GM19025 (cell line): ENCODE data around the gene PHPT1.
"Not testable (repeated sequence)": the region's sequence is repeated elsewhere in the genome, so short reads cannot be mapped to it uniquely, and the experiment has no call there.

Experiments
- ATAC-seq: cut with Tn5 transposase; IDR thresholded peaks from one replicate; pipeline ENCODE4 v1.9.1; 2021; ENCODE audit warnings: mild to moderate bottlenecking, low read depth, moderate library complexity; ENCODE audit not compliant: unreplicated experiment

PHPT1 gene

GRCh38 chr9:136857581-136858412 lies 8.6 kb downstream of the PHPT1 start:
- no peak for ATAC-seq

GRCh38 chr9:136858452-136858843 lies 9.2 kb downstream of the PHPT1 start:
- ATAC-seq: no peak

DNA sequence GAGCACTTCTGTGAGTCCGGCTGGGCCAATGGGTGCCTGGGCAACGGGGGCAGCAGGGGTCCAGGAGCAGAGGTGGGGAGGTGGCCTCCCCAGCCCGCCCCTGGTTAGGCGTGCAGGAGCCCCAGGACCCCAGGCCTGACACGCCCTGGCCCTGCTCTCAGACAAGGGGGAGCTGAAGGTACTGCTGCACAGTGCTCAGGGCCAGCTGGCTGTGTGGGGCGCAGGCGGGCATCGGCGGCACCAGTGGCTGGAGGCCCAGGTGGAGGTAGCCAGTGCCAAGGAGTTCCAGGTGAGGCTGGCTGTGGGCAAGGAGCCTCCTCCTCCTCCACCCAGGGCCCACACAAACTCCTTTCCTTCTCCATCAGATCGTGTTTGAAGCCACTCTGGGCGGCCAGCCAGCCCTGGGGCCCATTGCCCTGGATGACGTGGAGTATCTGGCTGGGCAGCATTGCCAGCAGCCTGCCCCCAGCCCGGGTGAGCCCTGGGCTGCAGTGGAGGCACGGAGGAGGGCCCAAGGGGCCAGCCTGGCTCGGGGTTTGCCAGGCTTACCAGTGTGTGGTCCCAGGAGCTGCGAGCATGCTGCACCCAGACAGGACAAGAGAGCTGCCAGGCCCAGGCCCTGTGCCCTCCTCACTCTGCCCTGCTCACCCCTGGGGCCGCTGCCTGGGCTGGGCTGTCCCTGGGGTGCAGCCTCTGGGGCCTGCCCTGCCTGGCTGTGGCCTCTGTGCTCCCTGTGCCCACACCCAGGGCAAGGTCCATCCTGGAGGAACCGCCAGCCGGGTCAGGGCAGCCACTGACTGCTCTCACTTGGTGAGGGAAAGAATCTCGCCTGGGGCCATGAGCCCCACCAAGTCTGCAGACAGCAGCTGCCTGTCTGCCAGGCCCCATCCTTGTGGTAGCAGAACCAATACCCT lies 9.9 kb downstream of the PHPT1 start:
- ATAC-seq: no peak

GRCh38 chr9:136860529-136860928 lies 11.3 kb downstream of the PHPT1 start:
- no peak for ATAC-seq

DNA sequence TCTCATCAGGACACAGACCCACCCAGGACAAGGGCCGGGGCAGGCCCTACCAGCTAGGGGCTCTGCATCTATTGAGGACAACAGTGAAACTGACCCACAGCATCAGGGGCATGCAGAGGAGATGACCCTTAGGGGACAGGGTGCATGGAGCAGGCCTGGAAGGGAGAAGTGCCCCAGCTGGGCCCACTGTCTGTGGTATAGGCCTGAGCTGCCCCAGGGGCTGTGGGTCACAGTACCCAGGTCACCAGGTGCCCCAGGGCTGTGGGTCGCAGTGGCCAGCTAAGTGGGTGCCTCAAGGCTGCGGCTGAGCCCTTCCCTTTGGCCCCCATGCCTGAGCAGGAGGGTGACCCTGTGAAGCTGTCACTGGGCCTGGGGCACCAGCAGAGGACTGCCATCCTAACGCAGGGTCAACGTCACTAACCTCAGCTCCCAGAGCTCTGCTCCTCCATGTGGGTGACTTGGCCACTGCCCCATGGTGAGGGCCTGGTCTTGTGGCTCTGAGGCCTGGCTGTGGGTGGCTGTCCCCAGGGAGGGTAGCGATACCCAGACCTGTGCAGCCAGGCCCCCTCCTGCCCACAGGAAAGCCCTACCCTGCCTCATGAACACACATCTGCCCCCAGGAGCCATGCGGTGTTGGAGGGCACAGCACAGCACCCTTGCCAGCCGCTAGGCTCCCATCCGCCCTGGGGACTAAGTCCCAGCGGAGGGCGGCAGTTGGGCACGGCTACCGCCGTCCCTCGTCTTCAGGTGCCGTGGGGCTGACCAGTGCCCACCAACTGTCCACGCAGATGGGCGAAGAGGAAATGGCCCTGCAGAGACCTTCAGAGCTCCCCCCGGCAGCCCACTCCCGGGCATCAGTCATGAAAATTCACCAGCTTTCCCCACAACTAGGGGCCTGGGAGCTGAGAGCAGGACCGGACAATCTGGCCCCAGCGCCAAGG lies 12.0 kb downstream of the PHPT1 start:
- no peak for ATAC-seq

GRCh38 chr9:136861874-136862457 lies 12.8 kb downstream of the PHPT1 start:
- no peak for ATAC-seq

- no peak for ATAC-seq
Observed at GRCh38 chr9:136862849-136863622, 13.8 kb downstream of the PHPT1 start.

DNA sequence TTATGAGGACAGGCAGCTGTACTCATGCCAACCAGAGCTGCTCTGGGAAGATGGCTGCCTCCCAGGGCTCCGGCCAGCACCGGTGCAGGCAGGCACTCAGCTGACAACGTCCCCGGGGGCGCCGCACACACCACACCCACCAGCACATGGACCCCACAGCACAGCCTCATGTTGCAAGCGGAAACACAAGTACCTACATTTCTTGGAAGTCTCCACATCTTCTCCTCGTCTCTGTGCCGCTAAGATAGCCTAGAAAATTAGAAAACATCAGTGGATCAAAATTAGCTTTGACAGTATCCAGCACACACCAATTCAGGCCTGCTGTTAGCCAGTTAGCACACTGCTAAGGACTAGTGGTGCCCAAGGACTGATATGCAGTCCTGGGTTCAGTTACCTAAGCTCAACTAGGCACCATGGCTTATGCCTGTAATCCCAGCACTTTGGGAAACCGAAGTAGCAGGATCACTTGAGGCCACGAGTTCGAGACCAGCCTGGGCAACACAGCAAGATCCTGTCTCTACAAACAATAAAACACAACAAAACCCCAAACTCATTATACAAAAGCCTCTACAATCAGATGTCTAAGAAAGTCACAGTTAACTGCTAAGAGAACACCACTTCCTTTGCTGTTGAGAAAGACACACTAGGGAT lies 14.5 kb downstream of the PHPT1 start:
- no peak for ATAC-seq

DNA sequence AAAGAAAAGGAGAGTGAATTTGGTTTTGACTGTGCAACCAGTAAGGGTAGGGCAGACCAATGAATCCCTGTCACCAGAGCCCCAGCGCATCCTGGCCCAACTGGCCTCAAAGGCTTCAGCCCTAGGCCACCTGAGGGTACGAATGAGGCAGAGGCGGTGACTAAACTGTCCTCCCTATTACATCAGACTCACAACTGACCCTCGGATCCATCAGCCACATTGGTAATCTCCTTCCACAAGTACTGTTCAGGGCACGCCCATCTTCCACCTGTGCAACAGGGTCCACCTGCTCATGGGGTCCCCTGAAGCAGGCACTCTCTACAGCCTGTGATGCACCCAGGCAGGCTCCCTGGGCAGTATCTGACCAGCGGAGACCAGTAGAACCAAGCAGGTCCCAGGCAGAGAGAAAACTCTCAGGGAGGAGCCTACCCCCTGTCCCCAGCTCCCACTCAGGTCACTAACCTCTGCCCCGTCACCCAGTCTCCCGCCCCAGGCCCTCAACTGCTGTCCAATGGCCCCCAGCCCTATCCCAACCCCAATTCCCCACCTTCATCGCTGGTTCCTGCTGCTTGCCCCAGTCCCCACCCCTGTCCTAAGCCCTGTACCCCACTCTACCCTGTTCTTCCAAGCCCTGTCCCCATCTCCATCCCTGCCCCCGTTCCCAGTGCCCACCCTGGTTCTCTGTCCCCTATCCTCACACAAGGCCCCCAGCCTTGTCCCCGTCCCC lies 16.0 kb downstream of the PHPT1 start:
- no peak for ATAC-seq

GRCh38 chr9:136865768-136866103 lies 16.5 kb downstream of the PHPT1 start:
- peak; percentile 11 for ATAC-seq

GRCh38 chr9:136866898-136867421 lies 17.8 kb downstream of the PHPT1 start:
- ATAC-seq: not testable (repeated sequence)

DNA sequence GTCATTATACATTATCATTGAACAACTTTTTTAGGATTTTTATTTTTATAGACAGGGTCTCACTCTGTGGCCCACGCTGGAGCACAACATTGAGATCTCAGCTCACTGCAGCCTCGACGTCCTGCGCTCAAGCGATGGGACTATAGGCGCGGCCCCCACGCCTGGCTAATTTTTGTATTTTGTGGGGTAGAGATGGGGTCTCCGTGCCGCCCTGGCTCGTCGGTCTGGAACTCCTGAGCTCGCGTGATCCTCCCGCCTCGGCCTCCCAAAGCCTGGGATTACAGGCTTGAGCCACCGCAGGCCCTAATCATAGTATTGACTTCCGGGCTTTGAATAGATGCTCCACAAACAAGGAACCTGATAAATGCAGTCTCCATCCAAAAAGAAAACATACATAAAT lies 18.3 kb downstream of the PHPT1 start:
- ATAC-seq: no peak

DNA sequence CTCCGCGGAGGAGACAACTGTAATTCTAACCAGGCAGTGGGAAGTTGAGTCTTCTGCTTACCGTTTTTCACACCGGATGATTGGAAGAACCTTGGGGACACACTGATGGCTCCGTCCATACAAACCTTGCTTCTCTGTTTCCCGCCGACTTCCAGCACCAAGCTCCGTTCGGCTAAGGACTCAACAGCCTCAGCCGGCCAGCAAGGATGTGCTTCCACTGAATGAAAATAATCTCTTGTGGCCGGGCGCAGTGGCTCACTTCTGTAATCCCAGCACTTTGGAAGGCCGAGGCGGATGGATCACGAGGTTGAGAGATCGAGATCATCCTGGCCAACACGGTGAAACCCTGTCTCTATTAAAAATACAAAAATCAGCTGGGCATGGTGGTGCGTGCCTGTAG lies 18.7 kb downstream of the PHPT1 start:
- no peak for ATAC-seq

DNA sequence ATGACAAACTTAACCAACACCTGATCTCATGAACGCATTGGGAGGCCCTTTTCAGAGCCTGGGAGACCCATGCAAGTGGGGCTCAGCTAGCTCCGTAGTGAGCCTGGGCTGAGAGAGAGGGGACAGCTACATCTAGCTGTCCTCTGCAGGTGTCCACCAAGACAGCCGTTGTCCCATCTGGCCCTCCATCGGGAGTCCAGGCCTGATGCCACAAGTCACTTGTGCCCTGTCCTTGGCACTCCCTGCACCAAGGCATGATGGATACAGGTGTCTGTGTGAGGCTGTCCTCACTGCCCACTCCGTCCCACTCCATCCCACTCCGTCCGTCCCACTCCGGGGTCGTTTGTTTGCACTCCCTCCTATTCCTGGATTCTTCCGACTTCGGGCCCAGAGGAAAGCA lies 19.4 kb downstream of the PHPT1 start:
- ATAC-seq: no peak

- ATAC-seq: not testable (repeated sequence)
Observed at GRCh38 chr9:136869611-136870010, 20.4 kb downstream of the PHPT1 start.

DNA sequence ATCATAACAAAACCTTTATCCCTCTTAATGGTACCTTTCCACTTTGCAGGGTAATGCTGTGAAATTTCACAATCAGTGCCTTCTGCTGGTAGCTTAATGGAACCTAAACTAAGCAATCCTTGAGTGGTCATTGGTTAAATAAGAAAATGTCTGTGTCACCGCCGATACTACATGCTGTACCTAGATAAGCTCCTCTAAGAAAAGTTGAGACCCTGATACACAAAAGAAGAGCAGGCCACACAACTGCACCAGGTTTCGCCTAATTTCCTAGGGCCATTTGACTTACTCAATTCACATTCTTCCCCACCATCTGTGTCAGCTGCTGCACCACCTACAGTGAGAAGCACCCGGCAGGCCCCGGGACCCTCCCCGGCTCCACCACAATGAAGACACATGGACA lies 25.9 kb downstream of the PHPT1 start:
- ATAC-seq: no peak

- ATAC-seq: no peak
Observed at GRCh38 chr9:136876476-136876875, 27.3 kb downstream of the PHPT1 start.

DNA sequence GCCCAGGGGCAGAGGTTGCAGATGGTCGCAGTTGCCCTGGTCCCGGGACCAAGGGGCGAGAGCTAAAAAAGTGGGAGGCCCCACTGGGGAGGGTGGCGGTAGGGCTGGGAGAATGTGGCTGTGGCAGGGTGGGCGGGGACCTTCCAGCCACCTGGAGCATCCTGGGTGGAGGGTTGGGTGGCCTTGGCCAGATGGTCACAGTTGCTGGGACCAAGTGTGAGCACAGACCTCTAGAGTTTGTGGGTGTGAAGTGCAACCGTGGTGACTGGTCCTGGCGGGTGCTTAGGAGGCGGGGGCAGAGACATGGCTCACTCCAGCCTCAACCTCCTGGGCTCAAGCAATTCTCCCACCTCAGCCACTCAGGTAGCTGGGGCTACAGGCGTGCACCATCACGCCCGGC lies 31.4 kb downstream of the PHPT1 start:
- ATAC-seq: no peak
